GM18909 (cell line): Measurements from ENCODE around the gene CHAC1.
"Not testable (repeated sequence)": the region's sequence is repeated elsewhere in the genome, so short reads cannot be mapped to it uniquely, and the experiment has no call there.

Experiments
- ATAC-seq: cut with Tn5 transposase; IDR thresholded peaks from one replicate; pipeline ENCODE4 v1.9.1; 2021; ENCODE audit warnings: mild to moderate bottlenecking; ENCODE audit not compliant: unreplicated experiment, poor library complexity

The CHAC1 gene

DNA sequence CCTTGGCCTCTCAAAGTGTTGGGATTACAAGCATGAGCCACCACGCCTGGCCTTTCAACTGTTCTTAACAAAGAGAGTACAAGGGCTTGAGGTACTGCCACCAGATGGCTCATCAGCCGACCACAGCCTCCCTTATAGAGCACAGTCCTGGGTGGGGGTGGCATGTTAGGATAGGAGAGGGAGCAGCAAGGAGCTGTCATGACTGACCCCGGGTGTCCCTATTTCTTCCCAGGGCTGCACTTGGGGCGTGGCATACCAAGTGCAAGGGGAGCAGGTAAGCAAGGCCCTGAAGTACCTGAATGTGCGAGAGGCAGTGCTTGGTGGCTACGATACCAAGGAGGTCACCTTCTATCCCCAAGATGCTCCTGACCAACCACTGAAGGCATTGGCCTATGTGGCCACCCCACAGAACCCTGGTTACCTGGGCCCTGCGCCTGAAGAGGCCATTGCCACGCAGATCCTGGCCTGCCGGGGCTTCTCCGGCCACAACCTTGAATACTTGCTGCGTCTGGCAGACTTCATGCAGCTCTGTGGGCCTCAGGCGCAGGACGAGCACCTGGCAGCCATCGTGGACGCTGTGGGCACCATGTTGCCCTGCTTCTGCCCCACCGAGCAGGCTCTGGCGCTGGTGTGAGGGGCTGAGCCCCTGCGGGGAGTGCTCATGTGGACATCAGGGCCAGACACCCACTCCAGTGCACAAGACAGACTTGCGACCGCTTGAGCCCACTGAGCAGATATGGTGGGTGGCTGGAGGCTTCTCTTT, 2.1 kb downstream of the CHAC1 start:
- ATAC-seq, result no peak

DNA sequence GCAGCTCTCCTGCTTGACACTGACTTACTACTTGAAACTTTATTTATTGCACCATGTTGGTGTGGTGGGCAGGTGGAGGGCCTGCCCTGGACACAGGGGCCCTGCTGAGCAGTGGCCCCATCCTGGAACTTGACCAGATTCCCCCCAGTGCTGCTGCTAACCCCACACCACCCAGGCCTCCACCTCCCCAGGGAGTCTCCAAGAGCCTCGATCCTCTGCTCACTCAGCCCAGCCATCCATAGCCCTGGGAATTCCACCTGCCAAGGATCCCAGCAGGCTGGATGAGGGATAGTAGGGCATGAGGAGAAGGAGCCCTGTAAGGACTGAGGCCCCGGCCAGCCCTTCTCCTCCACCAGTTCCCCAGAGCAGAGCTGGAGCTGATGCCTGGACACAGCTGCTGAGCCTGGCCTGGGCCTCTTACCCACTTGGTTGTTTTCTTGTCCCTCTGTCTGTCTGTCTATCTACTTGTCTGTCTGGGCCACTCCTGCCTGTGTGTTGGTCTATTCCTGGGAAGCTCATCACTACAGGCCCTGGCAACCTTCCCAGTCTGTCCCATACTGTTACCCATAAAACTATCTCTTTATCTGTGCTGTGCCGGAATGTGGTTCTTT, 2.8 kb downstream of the CHAC1 start:
- ATAC-seq, result no peak

DNA sequence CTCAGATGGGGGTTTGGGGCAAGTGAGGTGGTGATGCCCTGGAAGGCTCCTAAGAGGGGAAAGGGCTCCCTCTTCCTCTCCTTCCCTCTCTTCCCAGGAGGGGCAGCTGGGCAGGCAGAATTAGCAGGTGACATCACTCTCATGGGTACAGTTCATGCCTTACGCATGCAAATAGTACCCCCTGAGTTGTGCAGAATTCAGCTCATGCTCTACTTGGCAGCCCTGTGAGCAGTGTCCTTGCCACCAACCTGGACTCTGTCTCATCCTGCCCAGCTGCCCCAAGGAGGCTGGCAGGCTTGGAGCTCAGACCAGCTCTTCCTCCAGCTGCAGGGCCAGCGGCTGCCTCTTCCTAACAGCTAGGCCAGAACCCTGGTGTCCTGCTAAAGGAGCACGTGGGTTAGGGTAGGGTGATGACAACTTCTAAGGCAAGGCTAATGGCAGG, 3.3 kb downstream of the CHAC1 start:
- ATAC-seq, result no peak

DNA sequence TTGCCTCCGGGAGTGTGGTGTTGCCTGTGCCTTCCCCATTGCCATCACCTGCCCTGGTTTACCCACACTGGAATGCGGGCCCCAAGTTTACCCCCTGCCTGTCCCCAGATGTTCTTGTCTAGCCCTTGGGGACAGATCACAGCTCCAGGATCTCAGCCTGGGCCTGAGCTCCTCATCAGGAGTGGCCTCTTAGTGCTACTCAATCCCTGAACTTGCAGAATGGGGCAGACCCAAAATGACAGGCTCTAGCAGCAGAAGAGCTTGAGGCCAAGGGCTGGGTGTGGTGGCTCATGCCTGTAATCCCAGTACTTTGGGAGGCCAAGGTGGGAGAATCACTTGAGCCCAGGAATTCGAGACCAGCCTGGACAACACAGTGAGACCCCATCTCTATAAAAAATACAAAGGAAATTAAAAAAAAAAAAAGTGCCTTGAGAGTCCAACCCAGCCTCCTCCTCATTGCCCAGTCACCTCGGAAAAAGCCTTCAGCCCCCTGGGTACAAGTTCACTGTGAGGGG, 3.8 kb downstream of the CHAC1 start:
- no peak for ATAC-seq

DNA sequence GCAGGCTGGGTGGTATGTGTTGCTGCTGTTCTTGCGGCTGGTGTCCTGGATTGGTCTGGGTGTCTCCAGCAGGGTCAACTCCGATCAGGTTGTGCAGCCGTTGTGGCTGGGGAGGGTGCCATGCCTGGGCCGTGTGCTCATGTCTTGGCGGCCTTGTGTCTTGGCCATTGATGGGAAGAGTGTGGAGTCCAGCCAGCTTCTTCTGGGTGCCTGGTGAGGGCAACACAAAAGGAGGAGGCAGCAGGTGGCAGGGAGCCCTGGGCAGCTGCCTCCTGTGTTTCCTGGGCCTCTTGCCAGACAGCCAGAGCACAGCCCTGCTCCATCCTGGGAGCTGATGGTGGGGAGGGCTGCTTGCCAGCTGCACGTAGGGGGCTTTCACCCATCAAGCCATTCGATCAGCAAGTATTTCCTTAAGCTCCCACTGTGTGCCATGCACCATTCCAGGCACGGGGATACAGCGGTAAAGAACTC, 4.3 kb downstream of the CHAC1 start:
- ATAC-seq, result no peak

DNA sequence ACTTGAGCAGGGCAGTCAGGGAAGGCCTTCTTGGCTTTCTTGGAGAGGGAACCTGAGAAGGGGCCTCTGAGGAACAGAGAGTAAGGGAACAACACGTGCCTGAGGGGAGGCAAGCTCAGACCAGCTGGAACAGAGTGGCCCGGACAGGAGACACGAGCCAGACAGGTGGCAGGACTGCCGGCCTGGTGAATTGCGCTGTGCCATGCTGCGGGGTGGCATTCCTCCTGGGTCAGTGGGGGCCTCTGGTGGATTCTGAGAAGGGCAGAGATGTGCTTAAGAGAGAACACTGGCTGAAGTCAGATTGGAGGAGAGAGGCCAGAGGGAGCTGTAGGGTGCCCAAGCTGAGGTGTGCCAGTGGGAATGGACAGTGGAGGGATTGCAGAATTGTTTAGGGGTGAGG, 4.9 kb downstream of the CHAC1 start:
- no peak for ATAC-seq

DNA sequence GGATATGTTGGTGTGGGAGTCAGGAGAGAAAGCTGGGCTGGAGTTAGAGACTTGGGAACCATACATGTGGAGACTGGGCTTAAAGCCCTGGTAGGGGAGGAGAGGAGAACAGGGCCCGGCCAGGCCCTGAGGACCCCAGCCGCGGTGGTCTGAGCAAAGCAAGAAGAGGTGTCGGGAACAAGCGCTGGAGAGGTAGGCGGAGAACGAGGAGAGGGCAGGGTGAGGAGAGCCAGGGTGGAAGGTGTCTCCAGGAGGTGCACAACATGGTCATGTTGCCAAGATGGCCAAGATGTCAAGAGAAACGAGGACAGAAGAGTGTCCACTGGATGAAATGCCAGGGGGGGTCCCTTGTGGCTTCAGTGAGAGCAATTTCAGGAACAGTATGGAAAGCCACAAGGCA, 5.5 kb downstream of the CHAC1 start:
- no peak for ATAC-seq

DNA sequence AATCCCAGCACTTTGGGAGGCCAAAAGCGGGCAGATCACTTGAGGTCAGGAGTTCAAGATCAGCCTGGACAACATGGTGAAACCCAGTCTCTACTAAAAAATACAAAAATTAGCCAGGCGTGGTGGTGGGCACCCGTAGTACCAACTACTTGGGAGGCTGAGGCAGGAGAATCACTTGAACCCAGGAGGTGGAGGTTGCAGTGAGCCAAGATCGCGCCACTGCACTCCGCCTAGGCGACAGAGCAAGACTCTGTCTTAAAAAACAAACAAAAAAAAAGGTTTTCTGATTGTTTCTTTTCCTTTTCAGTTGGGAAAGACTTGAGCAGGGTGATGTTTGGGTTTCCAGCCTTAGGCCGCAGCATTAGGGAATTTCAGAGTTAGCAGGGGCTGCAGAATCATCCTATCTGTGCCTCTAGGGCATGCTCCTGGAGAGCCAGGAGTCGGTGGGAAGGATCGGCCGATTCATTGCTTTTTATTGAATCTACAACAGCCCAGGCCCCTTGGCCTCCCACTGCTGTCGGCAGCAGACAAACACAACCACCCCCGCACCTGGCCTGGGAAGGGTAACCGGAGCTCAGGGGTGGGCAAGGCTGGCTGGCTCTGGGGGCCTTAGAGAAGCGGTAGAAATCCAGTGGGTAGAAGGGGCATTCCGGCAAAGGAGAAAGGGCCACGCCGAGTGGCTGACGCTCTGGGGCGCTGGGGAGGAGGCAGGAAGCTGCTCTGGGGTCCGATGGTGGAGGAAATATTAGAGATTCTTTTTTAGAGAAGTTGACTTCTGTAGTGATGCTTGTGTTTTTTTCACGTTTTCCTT, 6.3 kb downstream of the CHAC1 start:
- no peak for ATAC-seq

DNA sequence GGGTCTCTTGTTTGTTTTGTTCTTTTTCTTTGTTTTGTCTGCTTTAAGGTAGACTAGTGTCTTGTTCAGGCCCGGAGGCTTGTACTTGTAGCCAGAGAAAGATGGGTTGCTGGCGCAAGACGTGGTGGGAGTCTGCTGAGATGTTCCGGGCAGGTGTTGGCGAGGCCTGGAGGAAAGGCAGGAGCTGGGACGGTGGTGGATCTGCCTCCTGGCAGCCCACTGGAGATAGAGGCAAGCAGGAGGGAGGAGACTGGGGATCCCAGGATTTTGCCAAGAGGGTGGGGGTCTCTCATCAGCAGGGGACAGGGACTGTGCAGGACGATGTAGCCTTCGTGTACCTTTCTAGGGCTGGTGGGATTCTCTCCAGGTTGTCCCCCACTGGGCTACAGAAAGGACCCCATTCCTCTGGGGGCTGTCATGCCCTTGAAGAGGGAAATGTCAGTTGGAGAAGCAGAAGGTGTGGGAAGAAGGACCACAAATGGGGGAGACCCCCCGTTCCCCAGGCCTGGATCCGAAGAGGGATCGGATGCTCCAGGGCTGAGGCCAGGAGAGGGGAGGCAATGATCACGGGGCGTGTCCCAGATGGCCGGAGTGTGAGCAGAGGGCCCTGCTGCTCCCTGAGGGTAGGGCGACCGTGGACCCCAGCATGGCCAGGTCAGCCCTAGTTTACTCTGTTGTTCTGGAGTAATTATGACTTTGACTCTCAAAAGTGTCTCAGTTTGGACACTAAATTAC, 7.0 kb downstream of the CHAC1 start:
- no peak for ATAC-seq

DNA sequence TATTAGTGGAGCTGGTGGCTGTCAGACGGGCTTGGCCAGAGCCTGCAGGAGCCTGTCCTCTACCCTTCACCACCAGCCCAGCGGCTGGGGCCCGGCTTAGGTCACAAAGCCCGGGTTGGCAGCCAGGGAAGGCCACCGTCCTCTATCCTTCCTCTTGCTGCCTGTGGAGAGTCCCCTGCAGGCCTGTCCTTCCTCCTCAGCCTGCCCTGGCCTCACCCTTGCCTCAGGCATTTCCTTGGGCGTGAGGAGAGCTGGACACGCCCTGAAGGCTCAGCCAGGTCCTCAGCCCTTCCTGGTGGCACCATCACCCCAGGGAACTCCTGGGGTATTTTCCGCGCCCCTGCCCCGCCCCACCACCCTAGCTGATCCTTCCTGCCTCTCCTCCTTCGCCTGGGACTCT, 7.7 kb downstream of the CHAC1 start:
- no peak for ATAC-seq

DNA sequence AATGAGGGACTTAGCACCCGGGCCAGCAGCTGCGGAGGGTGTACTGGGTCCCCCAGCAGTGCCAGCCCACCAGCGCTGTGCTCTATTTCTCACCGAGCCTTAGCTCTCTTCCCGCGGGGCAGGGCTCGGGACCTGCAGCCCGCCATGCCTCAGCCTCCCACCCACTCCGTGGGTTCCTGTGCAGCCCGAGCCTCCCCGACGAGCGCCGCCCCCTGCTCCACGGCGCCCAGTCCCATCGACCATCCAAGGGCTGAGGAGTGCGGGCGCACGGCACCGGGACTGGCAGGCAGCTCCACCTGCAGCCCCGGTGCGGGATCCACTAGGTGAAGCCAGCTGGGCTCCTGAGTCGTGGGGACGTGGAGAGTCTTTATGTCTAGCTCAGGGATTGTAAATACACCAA, 8.5 kb downstream of the CHAC1 start:
- ATAC-seq, result not testable (repeated sequence)

DNA sequence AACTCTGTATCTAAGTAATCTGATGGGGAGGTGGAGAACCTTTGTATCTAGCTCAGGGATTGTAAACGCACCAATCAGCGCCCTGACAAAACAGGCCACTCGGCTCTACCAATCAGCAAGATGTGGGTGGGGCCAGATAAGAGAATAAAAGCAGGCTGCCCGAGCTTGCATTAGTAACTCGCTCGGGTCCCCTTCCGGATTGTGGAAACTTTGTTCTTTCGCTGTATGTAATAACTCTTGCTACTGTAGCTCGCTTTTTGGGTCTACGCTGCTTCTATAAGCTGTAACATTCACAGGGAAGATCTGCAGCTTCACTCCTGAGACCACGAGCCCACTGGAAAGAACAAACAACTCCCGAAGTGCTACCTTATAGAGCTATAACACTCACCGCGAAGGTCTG, 9.0 kb downstream of the CHAC1 start:
- not testable (repeated sequence) for ATAC-seq

DNA sequence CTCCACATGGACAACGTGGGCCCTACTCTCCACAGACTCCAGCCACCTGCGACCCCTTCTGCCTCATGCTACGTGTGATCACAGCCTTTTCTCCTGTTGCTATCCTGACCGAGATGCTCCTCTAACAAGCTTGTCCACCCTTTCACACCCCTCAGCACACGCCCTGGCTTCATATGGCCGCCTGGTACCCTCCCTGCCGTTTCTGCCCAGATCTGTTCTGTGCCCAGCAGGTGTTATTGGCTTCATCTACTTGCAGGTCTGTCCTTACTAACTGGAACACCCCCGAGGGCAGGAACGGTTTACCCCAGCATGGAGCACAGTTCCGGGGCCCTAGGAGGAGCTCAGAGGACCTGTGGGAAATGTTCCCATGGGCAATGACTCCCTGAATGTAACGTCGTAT, 9.9 kb downstream of the CHAC1 start:
- no peak for ATAC-seq

DNA sequence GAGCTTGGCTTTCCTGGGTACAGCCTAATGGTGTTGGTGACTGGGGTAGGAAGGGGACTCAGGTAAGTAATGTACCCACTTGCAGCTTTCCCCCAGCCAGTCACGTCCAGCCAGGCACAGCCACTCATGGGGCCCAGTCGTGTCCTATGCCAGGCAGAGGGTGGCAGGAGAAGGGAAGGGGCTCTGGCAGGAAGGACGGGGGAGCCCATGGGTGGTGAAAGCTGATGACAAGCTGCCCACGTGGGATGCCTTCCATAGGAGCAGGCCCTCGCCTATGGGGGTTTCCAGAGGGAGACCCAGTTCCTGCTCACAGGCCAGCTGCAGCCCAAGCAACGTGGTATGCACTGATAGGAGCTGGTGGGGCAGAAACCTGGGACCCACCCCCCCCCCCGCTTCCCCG, 10.7 kb downstream of the CHAC1 start:
- ATAC-seq, result no peak

DNA sequence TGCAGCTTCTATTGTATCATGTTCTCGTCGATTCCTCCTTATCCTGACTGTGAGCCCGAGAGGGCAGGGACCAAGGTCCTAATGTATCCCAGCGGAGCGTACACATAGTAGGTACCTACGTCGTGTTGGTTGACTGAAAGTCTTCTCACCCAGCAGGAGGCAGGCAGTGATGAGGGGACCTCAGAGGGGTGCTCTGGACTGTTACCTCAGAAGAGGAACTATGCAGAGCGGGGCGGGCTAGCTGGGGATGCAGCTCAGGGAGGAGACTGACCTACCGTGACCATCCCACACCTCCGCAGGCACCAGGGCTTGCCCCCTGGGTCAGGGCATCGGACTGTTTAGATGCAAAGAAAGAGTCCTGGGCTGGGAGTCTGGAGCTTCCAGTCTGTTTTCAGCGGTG, 11.4 kb downstream of the CHAC1 start:
- no peak for ATAC-seq

DNA sequence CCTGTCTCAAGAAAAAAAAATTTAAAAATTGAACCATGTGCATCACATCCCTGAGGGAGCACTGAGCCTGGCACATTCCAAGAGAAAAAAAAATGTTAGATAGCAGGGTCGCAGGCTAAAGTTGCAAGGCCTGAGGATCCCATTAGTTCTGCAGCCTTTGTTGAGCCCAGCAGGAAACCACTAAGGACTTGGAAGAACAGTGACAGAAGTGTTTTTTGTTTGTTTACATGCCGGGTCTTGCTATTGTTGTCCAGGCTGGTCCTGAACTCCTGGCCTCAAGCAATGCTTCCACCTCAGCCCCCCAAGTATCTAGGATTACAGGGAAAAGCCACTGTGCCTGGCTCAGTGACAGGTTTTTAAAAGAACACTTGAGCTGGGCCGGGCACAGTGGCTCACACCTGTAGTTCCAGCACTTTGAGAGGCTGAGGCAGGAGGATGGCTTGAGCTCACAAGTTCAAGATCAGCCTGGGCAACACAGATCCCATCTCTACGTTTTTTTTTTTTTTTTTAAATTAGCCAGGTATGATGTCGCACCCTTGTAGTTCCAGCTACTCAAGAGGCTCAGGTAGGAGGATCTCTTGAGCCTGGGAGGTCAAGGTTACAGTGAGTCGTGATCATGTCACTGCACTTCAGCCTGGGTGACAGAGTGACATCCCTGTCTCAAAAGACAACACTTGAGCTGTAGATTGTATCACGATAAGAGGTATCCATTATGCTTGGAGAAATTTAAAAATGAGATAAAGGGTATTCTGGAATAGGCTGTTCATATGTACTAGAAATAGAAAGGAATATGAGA, 15.2 kb downstream of the CHAC1 start:
- no peak for ATAC-seq

DNA sequence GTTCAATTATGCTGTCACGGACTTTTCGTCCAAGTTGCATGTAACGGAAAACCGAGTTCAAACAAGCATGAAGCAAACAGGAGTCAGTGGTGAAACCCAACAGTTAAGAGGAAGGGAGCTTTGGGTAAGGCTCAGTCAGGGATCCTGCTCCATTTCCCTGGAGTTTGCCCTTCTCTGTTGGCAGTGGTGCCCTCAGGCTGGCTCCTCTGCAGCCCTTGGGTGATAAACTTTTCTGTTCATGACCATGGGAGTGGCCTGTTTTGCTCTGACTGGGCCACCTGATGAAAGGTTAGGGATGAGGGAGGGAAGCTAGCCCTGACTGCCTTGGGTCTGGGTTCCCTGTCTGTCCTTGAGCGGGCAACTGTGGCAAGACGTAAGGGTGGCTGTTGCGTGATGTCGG, 16.1 kb downstream of the CHAC1 start:
- no peak for ATAC-seq

DNA sequence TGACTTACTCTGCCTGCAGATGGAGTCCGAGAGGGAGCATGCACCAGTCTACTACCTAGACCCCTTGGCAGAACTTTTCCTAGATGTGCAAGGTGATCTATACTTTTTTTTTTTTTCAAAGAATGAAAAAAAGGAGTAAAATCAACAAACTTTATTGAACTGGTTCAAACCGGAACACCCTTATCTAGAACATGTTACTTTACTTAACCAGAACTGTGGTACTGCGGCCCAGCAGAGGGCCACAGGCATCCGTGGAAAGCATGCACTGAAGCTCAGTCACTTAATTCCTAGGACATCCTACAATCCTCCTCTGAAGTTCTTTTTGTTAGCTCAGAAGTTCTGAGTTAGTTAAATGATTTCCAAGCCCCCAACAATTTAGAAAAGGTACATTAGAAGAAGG, 21.6 kb downstream of the CHAC1 start:
- ATAC-seq, result no peak

DNA sequence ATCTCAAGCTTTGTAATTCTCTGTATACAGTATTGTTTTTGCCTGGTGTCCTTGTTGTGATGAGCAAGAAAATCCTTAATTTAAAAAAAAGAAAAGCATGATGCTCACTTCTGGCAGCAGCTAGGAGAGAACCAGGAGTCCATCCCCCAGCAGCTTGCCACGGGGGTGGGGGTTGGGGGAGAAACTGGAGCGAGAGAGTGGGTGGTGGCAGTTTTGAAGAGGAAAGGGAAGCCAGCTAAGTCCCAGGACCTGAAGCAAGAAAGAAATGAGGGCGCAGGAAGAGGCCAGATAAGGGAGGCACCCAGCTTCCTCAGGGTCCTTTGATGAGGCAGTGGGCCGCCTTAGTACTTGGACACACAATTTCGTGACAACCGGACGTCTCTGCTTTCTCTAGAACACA, 23.5 kb downstream of the CHAC1 start:
- no peak for ATAC-seq

DNA sequence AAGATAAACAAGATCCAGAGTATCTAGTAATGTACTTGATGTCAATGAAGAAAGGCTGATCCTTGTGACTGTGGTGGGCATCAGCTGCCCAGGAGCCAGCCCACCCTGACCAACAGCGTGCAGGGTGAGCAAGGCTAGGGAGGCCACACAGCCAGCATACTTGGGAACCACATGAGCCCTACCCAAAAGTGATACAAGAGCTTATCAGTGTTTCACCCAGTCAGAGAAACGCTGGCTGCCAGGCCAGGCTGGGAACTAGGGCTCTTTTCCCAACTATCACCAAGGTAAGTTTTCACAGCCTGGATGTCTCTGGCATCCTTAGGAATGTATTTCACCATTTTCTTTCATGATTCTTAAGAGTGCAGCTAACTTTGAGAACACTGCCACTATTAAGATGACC, 24.9 kb downstream of the CHAC1 start:
- ATAC-seq, result no peak
